GM21447 (cell line): ENCODE results near the gene FAM81A.

Source experiments
- ATAC-seq: cut with Tn5 transposase; IDR thresholded peaks from one replicate; pipeline ENCODE4 v1.9.1; 2021; ENCODE audit not compliant: unreplicated experiment

The FAM81A gene

GRCh38 chr15:59571606-59572005, 133.6 kb downstream of the FAM81A start:
- no peak for ATAC-seq
